ENCODE results near the gene PSRC1.

PSRC1 gene

DNA sequence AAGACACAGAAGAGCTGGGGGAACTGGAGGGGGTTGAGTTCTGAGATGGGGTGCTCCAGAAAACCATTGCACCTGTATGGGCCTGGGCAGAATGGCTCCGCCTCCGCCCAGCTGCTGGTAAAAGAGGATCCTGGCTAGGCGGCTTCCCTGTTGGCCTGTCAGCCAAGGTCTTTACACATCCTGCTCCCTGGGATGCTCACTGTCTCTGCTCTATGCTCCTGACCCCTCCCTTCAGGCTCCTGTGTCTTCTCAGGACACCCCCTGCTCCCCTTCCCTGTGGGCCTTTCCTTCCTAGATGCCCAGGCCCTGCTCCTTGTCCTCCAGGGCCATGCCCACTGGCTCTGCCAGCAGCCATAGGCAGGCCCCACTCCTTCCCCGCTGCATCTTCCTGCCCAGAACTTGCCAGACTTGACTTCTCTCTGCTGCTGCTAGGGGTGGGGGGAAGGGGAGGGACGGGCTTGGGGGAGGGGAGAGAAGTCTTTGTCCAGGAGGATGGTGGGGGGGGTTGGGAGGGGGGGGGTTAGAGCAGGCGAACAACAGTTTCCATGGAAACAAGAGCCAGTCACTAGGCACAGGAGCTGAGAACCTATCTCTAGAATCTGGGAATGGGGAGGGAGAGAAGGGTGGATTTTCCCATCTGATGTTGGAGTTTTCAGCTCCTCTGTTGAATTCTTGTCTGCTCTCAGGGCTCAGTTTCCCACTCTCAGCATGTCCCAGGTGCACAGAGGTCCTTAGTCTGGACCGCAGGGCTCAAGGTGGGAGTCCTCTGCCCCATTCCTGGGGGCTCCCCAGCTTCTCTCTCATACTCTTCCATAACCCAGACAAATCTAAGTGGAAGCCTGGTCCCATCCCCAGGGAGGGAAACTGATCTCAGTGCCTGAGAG lies 23.0 kb downstream of the PSRC1 start:
- peak in 5 of 51 donors; percentile 28 to 44 (median 29) for DNase-seq

GRCh38 chr1:109258481-109259466 lies 24.2 kb downstream of the PSRC1 start:
- DNase-seq, result no peak

- peak in 1 of 51 donors; percentile 33 for DNase-seq
Observed at GRCh38 chr1:109257682-109258421, 25.1 kb downstream of the PSRC1 start.

DNA sequence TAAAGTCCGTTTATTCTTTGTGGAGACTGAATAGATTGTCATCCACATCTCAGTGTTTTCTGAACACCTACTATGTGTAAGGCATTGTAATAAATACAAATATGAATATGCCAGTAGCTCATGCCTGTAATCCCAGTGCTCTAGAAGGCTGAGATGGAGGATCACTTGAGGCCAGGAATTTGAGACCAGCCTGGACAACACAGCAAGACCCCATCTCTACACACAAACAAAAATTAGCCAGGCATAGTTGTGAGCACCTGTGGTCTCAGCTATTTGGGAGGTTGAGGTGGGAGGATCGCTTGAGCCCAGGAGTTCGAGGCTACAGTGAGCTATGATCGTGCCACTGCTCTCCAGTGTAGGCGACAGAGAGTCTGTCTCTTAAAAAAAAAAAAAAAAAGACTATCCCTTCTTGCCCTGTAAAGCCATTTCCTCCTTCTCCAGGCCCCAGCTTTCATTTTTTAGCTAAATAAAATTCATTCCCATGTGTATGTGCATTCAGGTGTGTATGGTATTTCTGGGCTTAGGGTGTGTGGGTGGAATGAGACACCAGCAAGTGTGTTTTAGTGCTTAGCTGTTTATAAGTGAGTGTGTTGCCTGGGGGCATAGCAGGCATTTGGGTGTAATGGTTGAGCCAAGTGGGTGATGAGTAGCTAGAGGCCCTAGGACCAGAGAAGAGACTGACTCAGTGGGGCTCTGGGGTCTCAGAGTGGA lies 25.8 kb downstream of the PSRC1 start:
- no peak for DNase-seq

GRCh38 chr1:109256085-109256484 lies 26.9 kb downstream of the PSRC1 start:
- peak in 1 of 51 donors; percentile 80 for DNase-seq

DNA sequence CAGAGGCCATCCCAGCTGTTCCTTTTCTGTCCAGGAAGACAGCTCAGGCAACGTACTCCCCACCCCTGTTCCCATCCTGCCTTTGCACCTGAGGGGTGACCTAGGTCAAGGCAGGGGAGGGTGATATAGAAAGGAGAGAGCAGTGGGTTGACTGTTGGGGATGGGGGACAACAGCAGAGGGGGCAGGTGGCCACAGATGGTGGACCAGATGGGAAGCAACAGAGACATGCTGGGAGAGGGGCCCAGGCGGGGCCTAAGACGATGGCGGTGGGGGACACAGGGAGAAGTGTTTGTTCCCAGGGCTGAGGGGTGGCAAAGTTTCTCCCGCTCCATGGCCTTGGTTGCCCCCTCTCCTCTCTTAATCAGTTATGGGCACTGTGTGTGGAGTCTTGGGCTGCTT lies 27.3 kb downstream of the PSRC1 start:
- DNase-seq, result no peak

DNA sequence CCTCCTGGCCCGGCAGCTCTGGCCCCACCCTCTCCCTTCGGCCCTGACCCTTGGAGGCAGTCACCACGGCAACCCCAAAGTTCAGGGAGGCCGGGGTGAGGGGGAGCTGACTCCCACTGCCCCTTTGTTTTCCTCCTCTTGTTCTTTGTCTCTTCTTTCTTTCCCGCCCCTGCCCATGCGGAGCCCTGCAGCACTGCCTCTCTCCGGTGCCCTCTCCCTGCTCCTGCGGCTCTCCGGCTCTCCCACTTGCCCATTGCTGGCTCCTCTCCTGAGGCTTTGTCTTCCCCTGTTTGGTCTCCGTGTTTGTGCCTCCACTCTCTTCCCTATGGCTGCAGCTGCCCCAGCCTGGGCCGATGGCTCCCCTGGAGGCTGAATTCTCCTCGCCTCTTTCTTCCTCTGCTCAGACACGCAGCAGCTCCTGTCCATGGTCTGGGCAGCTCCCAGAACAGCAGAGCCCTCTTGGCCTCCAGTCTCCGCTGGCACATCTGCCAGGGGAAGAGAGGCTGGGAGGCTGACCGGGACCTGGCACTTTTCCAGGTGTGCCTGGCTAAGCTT lies 27.8 kb downstream of the PSRC1 start:
- DNase-seq, result peak in 5 of 51 donors; percentile 20 to 45 (median 31)

- DNase-seq, result no peak
Observed at GRCh38 chr1:109254621-109255096, 28.3 kb downstream of the PSRC1 start.

DNA sequence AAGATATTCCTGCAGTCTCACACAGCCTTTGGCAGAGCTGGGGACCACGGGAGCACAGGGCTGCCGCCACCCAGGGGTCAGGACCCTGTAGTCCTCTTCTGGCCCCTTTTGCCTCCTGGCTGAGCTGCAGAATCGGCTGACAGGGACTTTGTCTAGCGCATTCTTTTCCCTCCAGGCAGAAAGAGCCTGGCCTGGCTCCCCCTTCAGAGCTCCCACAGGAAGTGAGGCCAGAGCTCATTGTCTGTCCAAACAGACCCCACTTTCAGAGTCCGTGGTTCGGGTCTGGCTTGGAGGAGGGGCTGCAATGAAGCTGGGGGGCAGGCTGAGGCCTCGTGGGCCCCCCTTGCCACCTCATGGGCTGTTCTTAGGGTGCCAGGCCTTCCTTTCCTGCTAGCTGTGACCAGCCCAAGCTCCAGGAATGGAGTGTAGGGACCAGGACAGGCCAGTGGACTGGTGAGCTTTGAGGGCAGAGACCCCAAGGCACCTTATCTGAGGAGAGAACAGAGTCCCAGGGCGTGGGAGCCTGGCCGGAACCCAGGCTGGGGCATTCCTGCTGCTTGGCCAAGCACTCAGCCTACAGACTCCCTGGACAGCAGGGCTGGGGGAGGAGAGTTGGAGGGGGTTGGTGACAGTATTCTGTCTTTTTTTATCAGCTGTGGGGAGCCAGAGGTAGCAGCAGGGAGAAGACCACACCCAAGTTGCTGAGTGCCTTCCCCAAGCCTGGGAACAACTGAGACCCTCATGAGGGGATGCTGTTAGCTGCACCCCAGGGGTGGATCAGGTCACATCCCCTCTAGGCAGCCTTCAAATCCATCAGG lies 28.9 kb downstream of the PSRC1 start:
- peak in 17 of 51 donors; percentile 38 to 87 (median 65) for DNase-seq

- DNase-seq, result peak in 48 of 51 donors; percentile 35 to 94 (median 83)
Observed at GRCh38 chr1:109252893-109253802, 29.8 kb downstream of the PSRC1 start.

DNA sequence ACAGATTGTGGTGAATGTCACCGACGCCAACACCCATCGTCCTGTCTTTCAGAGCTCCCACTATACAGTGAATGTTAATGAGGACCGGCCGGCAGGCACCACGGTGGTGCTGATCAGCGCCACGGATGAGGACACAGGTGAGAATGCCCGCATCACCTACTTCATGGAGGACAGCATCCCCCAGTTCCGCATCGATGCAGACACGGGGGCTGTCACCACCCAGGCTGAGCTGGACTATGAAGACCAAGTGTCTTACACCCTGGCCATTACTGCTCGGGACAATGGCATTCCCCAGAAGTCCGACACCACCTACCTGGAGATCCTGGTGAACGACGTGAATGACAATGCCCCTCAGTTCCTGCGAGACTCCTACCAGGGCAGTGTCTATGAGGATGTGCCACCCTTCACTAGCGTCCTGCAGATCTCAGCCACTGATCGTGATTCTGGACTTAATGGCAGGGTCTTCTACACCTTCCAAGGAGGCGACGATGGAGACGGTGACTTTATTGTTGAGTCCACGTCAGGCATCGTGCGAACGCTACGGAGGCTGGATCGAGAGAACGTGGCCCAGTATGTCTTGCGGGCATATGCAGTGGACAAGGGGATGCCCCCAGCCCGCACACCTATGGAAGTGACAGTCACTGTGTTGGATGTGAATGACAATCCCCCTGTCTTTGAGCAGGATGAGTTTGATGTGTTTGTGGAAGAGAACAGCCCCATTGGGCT lies 30.6 kb downstream of the PSRC1 start:
- no peak for DNase-seq

GRCh38 chr1:109251277-109252166 lies 31.4 kb downstream of the PSRC1 start:
- DNase-seq, result no peak

- no peak for DNase-seq
Observed at GRCh38 chr1:109250454-109251276, 32.3 kb downstream of the PSRC1 start.

GRCh38 chr1:109249654-109250401 lies 33.1 kb downstream of the PSRC1 start:
- DNase-seq, result peak in 1 of 51 donors; percentile 42
